Measurements from ENCODE around the gene GPR157.

Gene GPR157

DNA sequence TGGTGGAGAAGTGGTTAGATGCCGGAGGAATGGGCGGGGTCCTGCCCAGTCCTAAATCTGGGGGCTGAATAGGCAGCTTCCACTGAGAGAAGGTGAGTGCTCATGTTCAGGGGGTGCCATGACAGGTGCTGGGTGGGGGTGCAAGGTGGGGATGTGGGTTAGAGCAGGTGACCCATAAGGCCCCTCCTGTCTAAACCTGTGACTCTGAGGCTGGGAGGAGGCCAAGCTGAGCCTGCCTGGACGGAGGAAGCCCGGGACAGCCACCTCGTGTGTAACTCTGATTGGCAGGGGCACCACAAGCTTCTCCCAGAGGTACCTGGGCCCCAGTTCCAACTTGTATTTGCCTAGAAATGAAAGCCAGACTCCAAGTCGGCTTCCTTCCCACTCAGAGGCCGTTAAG is 10.7 kb downstream of the GPR157 start:
- Histone ChIP-seq H3K9me3 (ENCODE audit: control insufficient read depth, insufficient read depth, low read length) (no peaks in the 10 kb centered on the region), H3K36me3 (ENCODE audit: insufficient read depth, low read length) (no peaks in the 10 kb centered on the region), H3K9ac (ENCODE audit: low read depth, low read length) (no peak overlapping the region), H3K4me1 (ENCODE audit: insufficient read depth, low read length) (no peaks in the 10 kb centered on the region)

GRCh38 chr1:9115351-9116205 is 13.3 kb downstream of the GPR157 start:
- Histone ChIP-seq H3K9ac (ENCODE audit: low read depth, low read length) (no peak overlapping the region), H3K4me1 (ENCODE audit: insufficient read depth, low read length) (no peaks in the 10 kb centered on the region), H3K36me3 (ENCODE audit: insufficient read depth, low read length) (no peaks in the 10 kb centered on the region), H3K9me3 (ENCODE audit: control insufficient read depth, insufficient read depth, low read length) (no peaks in the 10 kb centered on the region)

DNA sequence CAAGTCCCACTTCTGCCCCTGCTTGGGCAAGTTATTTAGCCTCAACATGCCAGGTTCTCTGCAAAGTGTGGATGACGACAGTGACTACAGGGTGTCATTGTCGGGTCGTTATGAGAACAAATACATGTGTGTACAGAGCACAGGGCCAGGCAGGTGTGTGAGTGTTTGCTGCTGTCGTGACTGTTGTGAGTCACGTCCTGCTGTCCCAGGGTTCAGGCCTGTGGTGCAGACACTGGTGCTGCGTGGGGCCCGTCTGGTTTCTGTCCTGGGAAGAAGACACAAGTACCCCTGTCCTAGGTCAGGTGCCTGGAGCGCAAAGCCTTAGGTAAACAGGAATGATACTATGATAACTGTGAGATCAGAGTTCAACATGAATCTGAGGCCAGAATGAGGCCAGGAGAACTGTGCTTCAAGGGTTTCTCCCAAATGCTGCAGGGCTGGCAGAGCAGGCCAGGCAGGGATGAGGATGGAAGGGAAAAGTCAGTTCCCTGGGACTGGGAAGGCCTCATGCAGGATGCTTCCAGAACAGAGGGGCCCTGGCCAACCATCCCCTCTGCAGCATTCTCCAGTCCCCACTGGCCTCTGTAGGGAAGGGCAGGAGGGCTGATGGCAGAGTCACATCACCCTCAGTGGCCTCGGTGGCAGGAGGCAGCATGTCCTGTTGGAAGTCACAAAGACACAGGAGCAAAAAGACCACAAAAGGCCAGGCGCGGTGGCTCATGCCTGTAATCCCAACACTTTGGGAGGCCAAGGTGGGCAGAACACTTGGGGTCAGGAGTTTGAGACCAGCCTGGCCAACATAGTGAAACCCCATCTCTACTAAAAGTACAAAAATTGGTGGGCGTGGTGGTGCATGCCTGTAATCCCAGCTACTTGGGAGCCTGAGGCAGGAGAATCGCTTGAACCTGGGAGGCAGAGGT is 15.7 kb downstream of the GPR157 start:
- Histone ChIP-seq H3K9me3 (ENCODE audit: control insufficient read depth, insufficient read depth, low read length) (no peaks in the 10 kb centered on the region), H3K36me3 (ENCODE audit: insufficient read depth, low read length) (no peaks in the 10 kb centered on the region), H3K9ac (ENCODE audit: low read depth, low read length) (no peak overlapping the region), H3K4me1 (ENCODE audit: insufficient read depth, low read length) (no peaks in the 10 kb centered on the region)

GRCh38 chr1:9111957-9112356 is 16.9 kb downstream of the GPR157 start:
- Histone ChIP-seq H3K4me1 (ENCODE audit: insufficient read depth, low read length) (no peaks in the 10 kb centered on the region), H3K9ac (ENCODE audit: low read depth, low read length) (no peak overlapping the region)

DNA sequence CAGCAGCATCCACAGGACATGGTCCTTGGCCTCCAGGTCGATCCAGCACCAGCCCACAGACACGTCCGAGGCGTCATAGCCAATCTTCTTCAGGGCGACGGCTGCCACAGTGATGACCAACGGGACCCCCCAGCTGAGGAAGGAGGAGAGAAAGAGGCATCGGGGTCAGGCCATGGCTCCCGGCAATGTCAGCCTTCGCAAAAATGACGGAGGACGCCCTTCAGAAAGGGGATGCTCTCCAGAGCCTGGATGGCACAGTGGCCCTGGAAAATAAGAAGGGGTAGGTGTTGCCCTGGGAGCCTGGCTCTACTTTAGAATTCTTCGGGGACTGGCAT is 17.6 kb downstream of the GPR157 start:
- Histone ChIP-seq H3K4me1 (ENCODE audit: insufficient read depth, low read length) (no peaks in the 10 kb centered on the region), H3K36me3 (ENCODE audit: insufficient read depth, low read length) (no peaks in the 10 kb centered on the region), H3K9ac (ENCODE audit: low read depth, low read length) (no peak overlapping the region)

More at GRCh38 chr1:9111957-9112356, 16.9 kb downstream of the GPR157 start:
- no peaks in the 10 kb centered on the region for H3K36me3 ChIP-seq (ENCODE audit: insufficient read depth, low read length)
- H3K9me3 ChIP-seq (ENCODE audit: control insufficient read depth, insufficient read depth, low read length): no peaks in the 10 kb centered on the region

DNA sequence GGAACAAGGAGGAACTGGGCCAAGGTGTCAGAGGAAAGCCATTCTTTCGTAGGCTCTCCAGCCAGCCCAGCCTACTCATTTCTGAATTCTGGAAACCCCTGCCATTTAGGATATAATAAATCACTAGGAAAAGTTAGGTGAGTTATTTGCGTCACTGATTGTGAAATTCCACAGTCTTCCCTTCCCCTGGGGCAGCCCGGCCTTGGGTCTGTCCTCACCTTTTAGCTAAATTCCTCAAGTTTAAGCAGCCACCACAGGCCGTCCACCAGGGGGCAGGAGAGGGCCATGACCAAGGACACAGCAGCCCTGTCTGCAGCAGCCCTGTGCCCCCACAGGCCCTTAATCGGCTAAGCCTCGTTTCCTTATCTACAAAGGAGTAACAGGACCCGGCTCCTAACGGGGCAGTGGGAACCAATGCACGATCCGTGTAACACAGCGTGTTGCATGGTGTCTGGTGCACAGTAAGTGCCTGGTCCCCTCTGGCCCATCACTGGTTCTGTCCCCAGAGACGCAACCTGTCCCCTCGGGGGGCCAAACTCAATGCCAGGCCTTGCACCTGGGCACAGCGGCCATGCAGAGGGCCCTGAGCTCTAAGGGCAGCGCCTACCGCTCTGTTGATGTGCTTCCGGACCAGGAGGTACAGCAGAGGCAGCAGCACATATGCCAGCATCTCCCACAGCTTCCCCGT is 18.1 kb downstream of the GPR157 start:
- no peak overlapping the region for H3K9ac ChIP-seq (ENCODE audit: low read depth, low read length)
- H3K36me3 ChIP-seq (ENCODE audit: insufficient read depth, low read length): no peaks in the 10 kb centered on the region
- no peaks in the 10 kb centered on the region for H3K4me1 ChIP-seq (ENCODE audit: insufficient read depth, low read length)
- H3K9me3 ChIP-seq (ENCODE audit: control insufficient read depth, insufficient read depth, low read length): no peaks in the 10 kb centered on the region

More for the DNA sequence above, 17.6 kb downstream of the GPR157 start:
- no peaks in the 10 kb centered on the region for H3K9me3 ChIP-seq (ENCODE audit: control insufficient read depth, insufficient read depth, low read length)

- no peaks in the 10 kb centered on the region for H3K4me1 ChIP-seq (ENCODE audit: insufficient read depth, low read length)
- no peaks in the 10 kb centered on the region for H3K36me3 ChIP-seq (ENCODE audit: insufficient read depth, low read length)
- H3K9ac ChIP-seq (ENCODE audit: low read depth, low read length): no peak overlapping the region
- H3K9me3 ChIP-seq (ENCODE audit: control insufficient read depth, insufficient read depth, low read length): no peaks in the 10 kb centered on the region
Observed at GRCh38 chr1:9108056-9108665, 20.7 kb downstream of the GPR157 start.

DNA sequence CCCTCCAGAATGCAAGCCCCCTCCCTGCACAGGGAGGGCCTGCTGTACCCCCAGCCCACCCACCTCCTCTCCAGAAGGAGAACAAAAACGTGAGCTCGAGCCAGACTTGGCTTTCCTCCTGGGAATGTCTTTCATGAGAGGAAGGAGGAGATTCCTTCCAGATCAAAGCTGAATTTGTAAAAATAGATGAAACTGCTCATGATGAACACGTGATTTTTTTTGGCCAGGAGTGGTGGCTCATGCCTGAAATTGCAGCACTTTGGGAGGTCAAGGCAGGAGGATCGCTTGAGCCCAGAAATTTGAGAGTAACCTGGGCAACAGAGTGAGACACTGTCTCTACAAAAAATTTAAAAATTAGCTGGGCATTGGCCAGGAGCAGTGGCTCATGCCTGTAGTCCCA is 21.8 kb downstream of the GPR157 start:
- H3K9ac ChIP-seq (ENCODE audit: low read depth, low read length): no peak overlapping the region
- H3K4me1 ChIP-seq (ENCODE audit: insufficient read depth, low read length): no peaks in the 10 kb centered on the region
- no peaks in the 10 kb centered on the region for H3K36me3 ChIP-seq (ENCODE audit: insufficient read depth, low read length)
- no peaks in the 10 kb centered on the region for H3K9me3 ChIP-seq (ENCODE audit: control insufficient read depth, insufficient read depth, low read length)

DNA sequence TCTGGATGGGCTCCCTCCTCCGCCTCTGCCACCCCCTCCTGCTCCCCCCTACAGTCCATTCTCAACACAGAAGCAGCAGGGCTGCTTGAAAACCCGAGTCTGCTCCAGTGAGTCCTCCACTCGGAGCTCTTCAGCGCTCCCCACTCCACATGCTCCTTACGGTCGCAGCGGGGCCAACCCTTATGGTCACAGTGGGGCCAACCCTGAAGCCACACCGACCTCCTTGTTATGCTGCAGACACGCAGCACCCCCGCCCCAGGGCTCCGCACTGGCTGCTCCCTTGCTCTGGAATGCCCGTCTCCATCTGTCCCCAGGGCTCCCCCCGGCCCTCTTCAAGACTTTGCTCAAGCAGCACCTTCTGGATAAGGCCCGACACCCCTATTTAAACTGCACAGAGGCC is 22.6 kb downstream of the GPR157 start:
- Histone ChIP-seq H3K36me3 (ENCODE audit: insufficient read depth, low read length) (no peaks in the 10 kb centered on the region), H3K4me1 (ENCODE audit: insufficient read depth, low read length) (no peaks in the 10 kb centered on the region), H3K9ac (ENCODE audit: low read depth, low read length) (no peak overlapping the region), H3K9me3 (ENCODE audit: control insufficient read depth, insufficient read depth, low read length) (no peaks in the 10 kb centered on the region)

DNA sequence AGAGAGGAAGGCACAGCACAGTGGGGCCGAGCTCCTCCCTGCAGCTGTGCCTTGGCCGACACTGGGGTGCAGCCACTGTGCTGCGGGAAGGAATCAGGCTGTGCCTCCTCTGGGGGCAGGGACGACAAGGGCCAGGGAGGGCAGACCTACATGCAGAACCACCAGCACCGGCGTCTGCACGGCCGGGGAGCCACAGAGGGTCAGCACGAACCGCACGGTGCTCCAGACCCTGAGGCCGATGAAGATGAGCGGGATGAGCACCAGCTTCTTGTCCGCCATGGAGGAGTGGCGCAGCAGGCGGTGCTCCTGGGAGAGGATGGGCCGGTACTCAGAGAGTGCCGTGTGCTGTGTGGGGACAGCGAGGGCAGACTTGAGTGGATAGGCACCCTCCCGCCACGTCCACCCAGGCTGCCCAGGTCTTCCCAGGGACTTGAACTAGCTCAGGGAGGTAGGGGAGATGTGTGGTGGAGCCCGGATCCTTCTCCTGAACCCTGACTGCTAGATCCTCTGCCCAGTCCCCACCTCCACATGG is 23.5 kb downstream of the GPR157 start:
- H3K9me3 ChIP-seq (ENCODE audit: control insufficient read depth, insufficient read depth, low read length): no peaks in the 10 kb centered on the region
- no peak overlapping the region for H3K9ac ChIP-seq (ENCODE audit: low read depth, low read length)
- H3K36me3 ChIP-seq (ENCODE audit: insufficient read depth, low read length): no peaks in the 10 kb centered on the region
- H3K4me1 ChIP-seq (ENCODE audit: insufficient read depth, low read length): no peaks in the 10 kb centered on the region

- no peak overlapping the region for H3K9ac ChIP-seq (ENCODE audit: low read depth, low read length)
- peaks cover 2% of the 10 kb centered on the region; the same call in 1 of the 2 replicates for H3K9me3 ChIP-seq (ENCODE audit: control insufficient read depth, insufficient read depth, low read length)
- no peaks in the 10 kb centered on the region for H3K4me1 ChIP-seq (ENCODE audit: insufficient read depth, low read length)
- no peaks in the 10 kb centered on the region for H3K36me3 ChIP-seq (ENCODE audit: insufficient read depth, low read length)
Observed at GRCh38 chr1:9101510-9102146, 27.3 kb downstream of the GPR157 start.

GRCh38 chr1:9100471-9101043 is 28.3 kb downstream of the GPR157 start:
- H3K4me1 ChIP-seq (ENCODE audit: insufficient read depth, low read length): no peaks in the 10 kb centered on the region
- peaks cover 7% of the 10 kb centered on the region for H3K9me3 ChIP-seq (ENCODE audit: control insufficient read depth, insufficient read depth, low read length)
- no peak overlapping the region for H3K9ac ChIP-seq (ENCODE audit: low read depth, low read length)
- no peaks in the 10 kb centered on the region for H3K36me3 ChIP-seq (ENCODE audit: insufficient read depth, low read length)

GRCh38 chr1:9099555-9099954 is 29.3 kb downstream of the GPR157 start:
- Histone ChIP-seq H3K9me3 (ENCODE audit: control insufficient read depth, insufficient read depth, low read length) (peaks cover 7% of the 10 kb centered on the region), H3K9ac (ENCODE audit: low read depth, low read length) (no peak overlapping the region), H3K36me3 (ENCODE audit: insufficient read depth, low read length) (no peaks in the 10 kb centered on the region)

More at GRCh38 chr1:9099555-9099954, 29.3 kb downstream of the GPR157 start:
- H3K4me1 ChIP-seq (ENCODE audit: insufficient read depth, low read length): no peaks in the 10 kb centered on the region

Measured in ES-I3 (cell line).